CD4-positive, alpha-beta T cell treated with Interleukin-15 for 4 hours (primary cell): ENCODE data around the gene PLIN1.

Experiments used
- DNase-seq: peaks from one replicate; pipeline ENCODE4 v3.0.0-alpha.2; 2020; ENCODE audit warnings: low spot score

Gene PLIN1

DNA sequence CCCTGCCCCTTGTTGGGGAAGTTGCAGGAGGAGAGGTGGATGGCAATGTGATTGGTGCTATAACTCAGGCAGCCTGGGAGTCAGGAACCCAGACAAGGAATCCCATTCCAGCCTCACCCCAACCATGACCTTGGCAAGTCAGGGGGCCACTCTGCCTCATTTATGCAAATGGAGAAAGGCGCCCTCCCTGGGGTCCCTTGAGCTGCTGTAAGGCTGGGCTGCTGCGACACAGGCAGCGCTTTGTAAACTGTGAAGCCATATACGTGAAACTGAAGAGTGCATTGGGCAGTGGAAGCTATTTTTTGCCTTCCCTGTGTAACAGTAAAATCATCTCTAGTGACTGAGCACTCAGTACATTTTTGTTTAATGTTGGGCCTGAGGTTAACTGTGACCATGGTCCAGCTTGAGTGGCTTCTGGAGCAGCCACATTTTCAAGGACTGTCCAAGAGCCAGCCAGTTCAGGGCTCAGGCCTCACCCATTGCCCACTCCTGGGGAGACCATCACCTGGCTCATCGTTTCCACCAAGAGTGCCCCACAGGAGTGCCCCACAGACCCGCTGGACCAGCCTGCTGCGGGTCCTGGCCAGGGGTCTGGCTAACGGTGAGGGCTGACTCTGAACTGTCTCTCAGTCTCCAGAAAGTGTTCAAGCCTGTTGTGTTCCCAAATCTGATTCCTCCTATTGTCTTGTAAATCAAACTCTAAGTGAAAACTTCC, 51.8 kb downstream of the PLIN1 start:
- DNase-seq, result no peak

GRCh38 chr15:89625716-89626115, 53.5 kb downstream of the PLIN1 start:
- no peak for DNase-seq

DNA sequence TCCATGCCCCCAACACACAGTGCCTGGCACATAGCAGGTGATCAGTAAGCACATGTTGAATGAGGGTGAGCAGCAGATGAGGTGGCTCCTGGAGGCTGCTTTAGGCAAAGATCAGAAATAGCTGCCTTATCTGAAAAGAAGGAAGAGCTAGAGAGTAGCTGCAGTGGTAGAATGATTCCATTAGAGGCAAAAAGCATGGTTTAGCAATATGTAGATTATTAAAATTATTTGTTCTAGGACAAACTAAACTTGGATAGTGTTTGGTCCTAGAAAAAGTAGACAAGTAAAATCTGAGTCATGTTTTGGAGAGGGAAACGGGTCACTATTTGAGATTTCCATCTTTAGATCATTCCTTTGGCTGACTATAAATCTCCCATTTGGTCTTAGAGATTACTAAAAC, 56.0 kb downstream of the PLIN1 start:
- no peak for DNase-seq

GRCh38 chr15:89621547-89621946, 57.6 kb downstream of the PLIN1 start:
- DNase-seq, result no peak

- no peak for DNase-seq
These were observed 62.9 kb downstream of the PLIN1 start for GRCh38 chr15:89616228-89616627.

- no peak for DNase-seq
These were observed 64.0 kb downstream of the PLIN1 start for GRCh38 chr15:89615135-89615534.
